Measurements from ENCODE around the gene RNF215. TPM values are rescaled to one million over a fixed set of nuclear protein-coding genes. Genes with fewer than 3 reads are reported as not detected.
A peak's percentile ranks its signal among the peaks of the same experiment; 100 is the strongest.

Gene RNF215
- total RNA-seq, 2 experiments from 2014 or later, result 4.6 to 4.9 TPM

DNA sequence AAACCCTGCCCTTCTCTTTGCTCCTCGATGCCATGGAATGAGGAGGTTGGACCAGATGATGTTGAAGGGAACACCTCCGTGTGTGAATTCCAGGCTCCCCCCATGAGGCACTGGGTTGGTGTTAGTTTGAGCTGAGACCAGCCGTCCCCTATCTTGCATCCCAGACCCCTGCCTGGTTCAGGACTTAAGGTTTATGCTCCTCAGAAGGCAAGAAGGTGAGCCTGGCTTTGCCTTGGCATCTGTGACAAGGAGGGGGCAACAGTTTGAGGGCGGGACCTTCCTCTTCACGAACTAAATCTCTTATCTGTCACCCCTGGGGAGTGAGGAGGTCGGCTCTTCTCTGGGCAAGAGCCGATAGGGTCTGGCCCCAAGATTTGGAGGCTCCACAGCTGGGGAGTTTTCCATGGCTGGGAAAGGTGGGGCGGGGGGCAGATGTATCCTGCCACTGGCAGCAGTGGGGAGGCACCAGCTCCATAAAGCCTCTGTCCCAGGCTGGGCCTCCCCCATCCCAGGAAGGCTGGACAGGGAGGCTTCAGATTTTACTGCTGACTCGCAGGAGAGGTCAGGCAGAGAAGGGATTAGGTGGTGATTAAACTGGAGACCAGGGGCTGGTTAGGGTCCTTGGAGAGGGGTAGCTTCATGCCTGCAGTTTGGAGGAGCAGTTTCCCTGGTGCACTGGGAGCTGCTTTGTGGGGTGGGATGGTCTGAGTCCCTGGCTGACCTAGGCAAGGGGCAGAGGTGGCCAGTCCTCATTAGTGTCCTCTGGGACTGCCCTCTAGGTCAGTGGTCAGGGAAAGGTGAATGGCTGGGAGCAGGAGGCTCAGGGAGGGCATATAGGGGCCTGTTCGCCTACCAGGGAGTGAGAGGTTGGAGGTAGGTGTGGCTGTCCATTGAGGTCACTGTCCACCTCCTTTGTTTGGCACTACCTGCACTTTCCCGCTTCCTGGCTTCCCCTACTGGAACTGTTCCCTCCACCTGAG, 10.7 kb upstream of the RNF215 start:
- Mint-ChIP-seq H3K9me3 (no peaks in the 10 kb centered on the region), H3K4me1 (ENCODE audit: low read depth) (peaks cover 57% of the 10 kb centered on the region), H3K36me3 (ENCODE audit: low read depth) (peaks cover 5% of the 10 kb centered on the region), H3K27me3 (no peaks in the 10 kb centered on the region), H3K27ac (peak overlapping the region; percentile 82), H3K4me3 (peak overlapping the region; percentile 89)
- intact Hi-C loops (cut with DNase I, micrococcal nuclease), result loop anchor here (2.0 to 10.0 kb wide), 3 partner anchors 27 to 357 kb away; partner anchors contain the start of genes MTFP1 (in 1 of the 2) and TCN2 (in 1 of the 2)
- DNase-seq (peak in 1 of 14 experiments; percentile 11), ATAC-seq (ENCODE audit: poor library complexity) (no peak)
- Histone ChIP-seq H3K9me3 (ENCODE audit: control insufficient read depth in 1 of 2, insufficient read depth in 1 of 2, low read length in 2 of 2) (no peaks in the 10 kb centered on the region), H3K27me3 (ENCODE audit: control insufficient read depth in 1 of 2, insufficient read depth in 2 of 2, low read length in 2 of 2) (peaks cover 0 to 2% of the 10 kb centered on the region in 2 experiments), H3K27ac (ENCODE audit: low read depth in 1 of 2, low read length in 2 of 2) (peak overlapping the region in 1 of 2 donors; percentile 47), H3K4me1 (ENCODE audit: insufficient read depth, low read length) (peaks cover 41% of the 10 kb centered on the region), H3K36me3 (ENCODE audit: insufficient read depth, low read length) (no peaks in the 10 kb centered on the region), H3K4me3 (ENCODE audit: low read length) (peak overlapping the region; percentile 68)
- POLR2A ChIA-PET, result interaction anchor here (0.7 to 7.9 kb wide), 10 partner anchors 10 to 108 kb away, joined by 3 to 112 read pairs (median 4); partner anchors contain the start of genes CCDC157, MTFP1, SF3A1 and TBC1D10A
- no peak for TF ChIP-seq CTCF (IDR thresholded peaks at IDR 0.05)
- CTCF ChIA-PET, result interaction anchor here (1.5 to 7.8 kb wide), 2 partner anchors 26 to 87 kb away, joined by 5 to 63 read pairs; partner anchors contain the start of gene MTFP1

- DNase-seq, result peak in 13 of 14 experiments; percentile 24 to 79 (median 54)
- peak within 1 kb of the TSS; percentile 68 for H3K4me3 ChIP-seq (ENCODE audit: low read length)
- H3K36me3 Mint-ChIP-seq (ENCODE audit: low read depth), result peaks cover 5% of the 10 kb centered on the region
Measured at GRCh38 chr22:30396871-30397655, 9.9 kb upstream of the RNF215 start, which contains the start of gene SEC14L2. Gene SEC14L2, plus strand, starts transcription at chr22:30397018. Its CDS starts 99 bp downstream, at chr22:30397117.

More at GRCh38 chr22:30396871-30397655, 9.9 kb upstream of the RNF215 start, which contains the start of gene SEC14L2:
- Histone ChIP-seq H3K4me1 (ENCODE audit: insufficient read depth, low read length) (peaks cover 50% of the 10 kb centered on the region), H3K27ac (ENCODE audit: low read depth in 1 of 2, low read length in 2 of 2) (no peak within 1 kb of the TSS), H3K27me3 (ENCODE audit: control insufficient read depth in 1 of 2, insufficient read depth in 2 of 2, low read length in 2 of 2) (peaks cover 0 to 2% of the 10 kb centered on the region in 2 experiments), H3K36me3 (ENCODE audit: insufficient read depth, low read length) (no peaks in the 10 kb centered on the region), H3K9me3 (ENCODE audit: control insufficient read depth in 1 of 2, insufficient read depth in 1 of 2, low read length in 2 of 2) (no peaks in the 10 kb centered on the region)
- no peaks in the 10 kb centered on the region for H3K9me3 Mint-ChIP-seq
- peak within 1 kb of the TSS; percentile 82 for H3K27ac Mint-ChIP-seq
- CTCF ChIA-PET, result interaction anchor here (1.5 to 7.8 kb wide), 4 partner anchors 10 to 109 kb away, joined by 5 to 63 read pairs (median 9); partner anchors contain the start of genes MTFP1 and RNF215
- H3K27me3 Mint-ChIP-seq, result no peaks in the 10 kb centered on the region
- POLR2A ChIA-PET, result interaction anchor here (0.6 to 7.9 kb wide), 12 partner anchors 11 to 109 kb away, joined by 3 to 112 read pairs (median 4); partner anchors contain the start of genes CASTOR1, CCDC157, MTFP1 and SF3A1
- no peak for TF ChIP-seq CTCF (IDR thresholded peaks at IDR 0.05)
- ATAC-seq (ENCODE audit: poor library complexity), result peak; percentile 83
- peak within 1 kb of the TSS; percentile 95 for H3K4me3 Mint-ChIP-seq
- intact Hi-C loops (cut with DNase I, micrococcal nuclease), result loop anchor here (1.0 to 10.0 kb wide), 4 partner anchors 27 to 358 kb away; partner anchors contain the start of genes MTFP1 (in 1 of the 2) and TCN2 (in 1 of the 2)
- H3K4me1 Mint-ChIP-seq (ENCODE audit: low read depth), result peaks cover 62% of the 10 kb centered on the region

All from CD4-positive, alpha-beta T cell (primary cell).